ENCODE measurements around the gene ATP10A.

ATP10A gene

DNA sequence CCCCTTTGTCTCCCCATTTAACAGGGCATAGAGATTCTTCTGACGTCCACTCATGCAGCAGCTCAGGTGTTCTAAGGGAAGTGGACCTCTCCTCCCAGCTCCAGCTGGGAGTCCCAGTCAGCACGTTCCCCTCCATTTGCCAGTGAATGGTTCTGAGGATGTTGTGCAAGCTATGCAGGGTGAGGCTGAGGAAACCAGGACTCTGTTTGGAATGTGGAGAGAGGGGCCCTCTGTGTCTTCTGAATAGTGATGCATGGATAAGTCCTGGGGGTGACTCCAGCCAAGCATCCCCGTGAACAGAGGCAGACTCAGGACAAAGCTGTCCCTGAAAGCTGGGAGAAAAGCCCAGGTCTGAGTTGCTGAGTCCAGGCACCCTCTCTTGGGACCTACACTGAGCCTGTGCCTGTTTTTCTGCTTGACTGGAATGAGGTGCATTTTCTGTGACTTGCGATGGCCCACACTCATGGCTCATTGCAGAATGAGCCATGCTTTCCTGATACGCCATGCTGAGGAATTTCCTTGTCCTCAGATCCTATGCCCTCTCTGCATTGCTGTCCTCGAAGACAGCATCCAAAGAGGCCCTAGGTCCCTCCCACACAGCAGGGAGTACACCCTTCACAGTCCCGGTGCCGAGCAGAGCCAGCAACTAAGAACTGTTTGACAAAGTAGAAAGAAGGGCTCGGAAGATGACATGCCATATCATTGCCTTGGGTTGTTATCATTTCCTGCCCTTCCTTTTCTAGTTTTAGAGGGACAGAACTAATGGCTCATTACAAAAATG, 185.2 kb downstream of the ATP10A start:
- FAIRE-seq (no peak), DNase-seq (ENCODE audit: extremely low spot score, insufficient read length, low read depth) (no peak)

DNA sequence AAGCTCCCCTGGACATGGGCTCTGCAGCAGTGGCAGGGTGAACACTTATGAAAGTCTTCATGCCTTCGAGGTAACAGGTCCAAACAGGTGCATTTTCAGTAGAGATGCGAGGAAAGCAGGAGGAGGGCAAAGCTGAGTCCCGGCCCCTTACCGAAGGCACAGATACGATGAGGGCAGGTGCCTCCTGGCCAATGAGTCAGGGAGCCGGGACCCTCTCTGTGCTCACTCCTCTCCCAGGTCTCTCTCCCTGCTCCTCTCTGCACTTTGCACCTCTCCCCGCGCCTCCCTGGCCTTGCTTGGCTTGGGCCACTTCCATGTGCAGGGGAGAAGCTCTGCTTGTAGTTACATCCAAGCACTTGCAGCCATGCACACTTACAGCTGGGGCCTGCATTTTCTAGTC, 187.1 kb downstream of the ATP10A start:
- no peak for FAIRE-seq
- no peak for DNase-seq (ENCODE audit: extremely low spot score, insufficient read length, low read depth)

GRCh38 chr15:25675396-25675795, 187.7 kb downstream of the ATP10A start:
- no peak for FAIRE-seq
- DNase-seq (ENCODE audit: extremely low spot score, insufficient read length, low read depth), result no peak

DNA sequence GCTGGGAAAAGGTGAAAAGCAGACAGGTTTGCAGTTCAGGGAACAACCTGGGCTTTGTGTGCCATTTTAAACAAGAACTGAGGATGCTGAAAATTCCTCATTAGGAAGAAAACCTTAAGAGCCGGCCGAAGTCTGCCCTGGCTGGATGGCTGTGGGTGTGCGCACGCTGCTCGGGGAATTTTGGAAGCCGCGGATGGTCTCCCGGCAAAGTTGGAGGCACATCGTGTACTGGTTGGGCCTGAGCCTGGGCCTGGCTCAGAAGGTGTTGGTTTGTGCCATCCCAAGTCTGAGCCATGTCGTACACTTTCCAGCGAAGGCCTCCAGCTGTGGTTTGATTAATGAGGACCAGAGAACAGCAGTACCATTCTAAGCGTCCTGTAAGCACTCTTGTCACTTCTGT, 188.2 kb downstream of the ATP10A start:
- no peak for DNase-seq (ENCODE audit: extremely low spot score, insufficient read length, low read depth)
- no peak for FAIRE-seq

DNA sequence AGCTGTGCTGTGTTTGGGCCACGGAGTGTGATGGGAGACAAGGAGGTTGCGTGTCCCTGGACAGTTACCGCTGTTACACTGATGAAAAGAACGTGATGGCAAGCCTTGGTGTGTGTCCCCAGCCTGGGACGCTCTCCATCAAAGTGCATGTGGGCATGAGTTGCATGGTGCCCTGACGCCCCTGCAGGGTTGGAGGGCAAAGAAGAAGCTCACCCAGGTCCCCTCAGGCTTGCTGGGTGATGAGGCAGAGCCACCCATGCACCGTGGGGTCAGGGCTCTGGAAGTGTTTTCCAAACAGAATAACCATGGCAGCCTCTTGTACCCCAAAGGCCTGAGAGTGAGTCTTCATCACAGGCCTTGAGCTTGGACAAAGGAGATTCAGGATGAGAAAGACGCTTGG, 189.2 kb downstream of the ATP10A start:
- DNase-seq (ENCODE audit: extremely low spot score, insufficient read length, low read depth) (no peak), FAIRE-seq (no peak)

DNA sequence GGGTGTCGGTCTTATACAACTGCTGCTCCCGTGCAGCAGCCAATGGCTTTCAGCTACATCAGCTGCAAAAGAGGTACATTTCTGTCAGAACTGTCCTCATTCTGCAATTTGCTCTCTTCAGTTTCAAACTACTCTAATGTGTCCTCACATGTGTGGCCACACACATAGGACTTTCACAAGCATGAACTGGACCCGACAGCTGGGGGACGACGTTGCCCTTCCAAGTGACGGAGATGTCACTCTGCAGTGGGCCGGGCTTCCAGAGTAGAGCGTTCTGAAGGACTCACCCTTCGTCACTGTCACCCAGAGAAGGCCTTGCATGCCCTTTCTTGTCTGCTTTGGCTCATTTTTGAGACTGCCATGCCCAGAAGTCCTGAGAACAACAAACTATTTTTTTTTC, 189.8 kb downstream of the ATP10A start:
- FAIRE-seq (no peak), DNase-seq (ENCODE audit: extremely low spot score, insufficient read length, low read depth) (no peak)

DNA sequence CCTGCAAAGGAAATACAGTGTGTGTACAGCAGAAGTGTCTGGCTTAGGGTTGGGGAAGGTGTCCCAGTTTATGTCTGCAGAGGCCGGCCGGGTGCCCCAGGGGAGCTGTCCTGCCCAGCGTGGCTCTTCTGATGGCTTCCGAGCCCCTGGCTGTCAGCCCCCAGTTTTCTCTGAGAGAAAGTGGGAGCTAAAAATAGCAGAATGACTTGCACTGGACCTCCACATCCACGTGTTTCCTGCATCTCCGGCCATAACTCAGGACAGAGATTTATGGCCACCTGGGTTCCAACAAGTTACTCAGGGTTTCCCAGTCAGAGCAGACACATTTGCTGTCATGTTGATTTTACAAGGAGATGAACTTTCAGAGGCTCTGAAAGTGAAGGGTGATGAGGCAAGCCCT, 192.0 kb downstream of the ATP10A start:
- FAIRE-seq (no peak), DNase-seq (ENCODE audit: extremely low spot score, insufficient read length, low read depth) (no peak)

GRCh38 chr15:25670621-25671020, 192.5 kb downstream of the ATP10A start:
- FAIRE-seq, result no peak
- no peak for DNase-seq (ENCODE audit: extremely low spot score, insufficient read length, low read depth)

- no peak for DNase-seq (ENCODE audit: extremely low spot score, insufficient read length, low read depth)
- no peak for FAIRE-seq
Measured at GRCh38 chr15:25670025-25670554, 193.0 kb downstream of the ATP10A start.

- no peak for FAIRE-seq
- DNase-seq (ENCODE audit: extremely low spot score, insufficient read length, low read depth), result no peak
Measured at GRCh38 chr15:25668901-25669300, 194.2 kb downstream of the ATP10A start.

GRCh38 chr15:25668236-25668795, 194.8 kb downstream of the ATP10A start:
- no peak for FAIRE-seq
- no peak for DNase-seq (ENCODE audit: extremely low spot score, insufficient read length, low read depth)

DNA sequence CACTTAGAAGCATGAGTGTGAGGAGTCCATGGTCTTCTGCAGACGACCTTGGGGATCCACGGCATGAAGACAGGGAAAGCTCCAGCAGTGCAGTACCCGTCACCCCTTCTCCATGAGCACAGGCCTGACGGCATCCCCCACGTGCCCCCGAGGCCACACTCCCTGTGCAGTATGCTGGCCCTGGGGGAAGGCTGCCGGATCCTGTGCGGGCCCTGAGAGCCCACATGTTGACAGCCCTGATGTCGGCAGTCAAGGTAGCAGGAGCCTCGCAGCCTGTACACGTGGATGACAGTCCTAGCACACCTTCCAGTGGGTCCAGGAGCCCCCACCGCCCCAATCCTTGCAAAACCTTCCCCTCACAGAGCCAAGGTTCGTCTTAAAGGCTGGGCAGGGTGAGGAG, 195.3 kb downstream of the ATP10A start:
- DNase-seq (ENCODE audit: extremely low spot score, insufficient read length, low read depth) (no peak), FAIRE-seq (no peak)

DNA sequence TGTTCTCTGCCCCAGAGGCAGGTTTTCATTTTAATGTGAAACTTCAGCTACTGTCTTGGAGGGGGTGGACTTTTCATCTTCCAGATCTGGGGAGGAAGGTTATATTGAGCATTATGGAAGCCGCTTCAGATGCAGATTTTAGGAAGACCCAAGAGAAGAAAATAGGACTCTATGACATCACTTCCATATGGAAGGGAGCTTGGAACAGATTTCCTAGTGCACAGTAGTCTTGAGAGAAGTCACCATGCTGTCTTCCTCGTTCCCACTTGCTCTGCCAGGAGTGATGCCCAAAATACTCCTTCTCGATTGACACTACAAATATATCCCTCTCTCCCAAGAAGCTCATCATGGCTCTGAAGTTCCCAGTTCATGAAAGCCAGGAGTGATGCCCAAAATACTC, 197.2 kb downstream of the ATP10A start:
- DNase-seq (ENCODE audit: extremely low spot score, insufficient read length, low read depth) (no peak), FAIRE-seq (no peak)

DNA sequence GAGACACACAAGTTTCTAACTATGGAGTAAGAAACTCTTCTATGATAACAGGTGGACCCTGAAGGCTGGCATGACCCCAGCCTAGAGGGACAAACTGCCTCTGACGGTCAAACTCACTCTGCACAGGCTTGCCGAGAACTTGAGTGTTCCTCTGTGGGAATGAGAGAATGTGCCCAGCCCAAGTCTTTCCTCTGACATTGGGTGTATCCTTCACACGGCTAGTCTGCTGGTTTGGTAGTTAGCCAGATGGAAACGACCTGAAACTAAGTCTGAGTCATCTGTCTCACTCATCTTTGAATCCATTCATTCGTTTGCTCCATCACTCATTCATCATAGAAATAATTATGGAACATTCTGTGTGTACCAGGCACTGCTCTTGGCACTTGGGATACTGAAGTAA, 198.4 kb downstream of the ATP10A start:
- DNase-seq (ENCODE audit: extremely low spot score, insufficient read length, low read depth) (no peak), FAIRE-seq (no peak)

DNA sequence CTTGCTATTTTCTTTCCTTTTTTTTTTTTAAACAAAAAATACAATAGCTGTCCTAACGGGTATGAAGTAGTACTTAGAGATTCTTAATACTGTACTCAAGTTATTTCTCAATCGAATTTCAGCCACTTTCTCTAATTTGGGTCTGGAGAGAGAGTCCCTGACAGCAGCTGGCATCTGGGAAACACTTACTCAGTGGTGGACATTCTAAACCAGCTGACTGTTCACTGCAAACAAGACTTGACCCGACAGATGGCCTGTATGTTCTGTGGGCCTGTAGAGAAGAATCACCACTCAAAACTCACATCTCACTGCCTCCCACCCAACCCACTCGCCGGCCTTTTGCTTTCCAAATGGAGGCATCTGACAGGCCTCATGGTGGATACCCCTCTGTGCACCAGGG, 199.6 kb downstream of the ATP10A start:
- no peak for FAIRE-seq
- DNase-seq (ENCODE audit: extremely low spot score, insufficient read length, low read depth), result no peak

DNA sequence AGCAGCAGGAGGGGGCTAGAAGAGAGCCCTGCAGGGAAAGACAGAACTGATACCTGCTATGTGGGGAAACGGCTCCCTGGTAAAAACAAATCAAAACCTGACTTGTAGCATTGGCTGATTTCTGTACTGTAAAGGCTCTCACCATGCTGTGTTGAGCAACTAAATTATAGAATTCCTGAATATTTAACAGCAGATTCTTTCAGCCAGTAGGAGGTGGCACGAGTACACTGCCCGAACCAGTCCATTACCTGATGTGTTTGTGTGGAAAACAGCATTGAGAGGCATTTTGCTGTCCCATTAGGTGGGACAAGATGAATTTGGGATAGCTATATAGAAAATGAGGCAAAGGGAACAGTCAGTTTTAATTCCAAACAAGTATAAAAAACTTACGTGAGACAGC, 201.2 kb downstream of the ATP10A start:
- no peak for DNase-seq (ENCODE audit: extremely low spot score, insufficient read length, low read depth)
- FAIRE-seq, result no peak

DNA sequence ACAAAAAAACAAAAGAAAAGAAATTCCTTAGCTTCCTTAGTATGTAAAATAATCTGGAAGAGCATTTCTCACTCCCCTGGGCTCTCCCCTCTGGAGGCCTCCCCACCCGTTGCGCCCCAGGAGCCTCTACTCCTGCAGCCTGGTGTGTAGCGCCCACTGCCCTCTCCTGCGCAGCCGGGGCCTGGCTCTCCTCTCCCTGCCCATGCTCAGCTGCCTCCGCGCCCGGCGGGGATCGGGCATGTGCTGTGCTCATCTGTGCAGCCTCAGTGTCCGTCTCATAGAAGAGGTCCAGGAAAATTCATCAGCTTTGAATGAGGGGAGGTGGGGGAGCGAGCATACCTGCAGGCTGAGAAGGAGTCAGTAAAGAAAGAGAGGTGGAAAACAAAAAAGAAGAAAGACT, 203.9 kb downstream of the ATP10A start:
- FAIRE-seq, result no peak
- no peak for DNase-seq (ENCODE audit: extremely low spot score, insufficient read length, low read depth)

- FAIRE-seq, result no peak
- no peak for DNase-seq (ENCODE audit: extremely low spot score, insufficient read length, low read depth)
Measured at GRCh38 chr15:25658560-25658959, 204.6 kb downstream of the ATP10A start.

GRCh38 chr15:25655207-25655948, 207.7 kb downstream of the ATP10A start:
- FAIRE-seq (no peak), DNase-seq (ENCODE audit: extremely low spot score, insufficient read length, low read depth) (no peak)

DNA sequence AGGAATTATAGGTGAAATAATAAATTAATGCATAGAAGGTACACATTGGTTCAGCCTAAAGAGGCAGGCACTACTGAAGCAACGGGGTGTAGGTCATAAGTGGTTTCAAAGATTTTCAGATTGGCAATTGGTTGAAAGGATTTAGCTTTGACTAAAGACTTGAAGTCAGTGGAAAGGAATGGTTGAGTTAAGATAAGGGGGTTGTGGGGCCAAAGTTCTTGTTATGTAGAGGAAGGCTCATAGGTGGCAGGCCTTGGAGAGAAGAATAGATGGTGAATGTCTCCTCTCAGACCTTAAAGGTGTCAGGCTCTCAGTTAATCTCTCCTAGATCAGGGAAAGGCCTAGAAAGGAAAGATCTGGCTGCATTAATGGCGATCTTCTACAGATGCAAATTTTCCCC, 209.8 kb downstream of the ATP10A start:
- DNase-seq (ENCODE audit: extremely low spot score, insufficient read length, low read depth) (no peak), FAIRE-seq (no peak)

DNA sequence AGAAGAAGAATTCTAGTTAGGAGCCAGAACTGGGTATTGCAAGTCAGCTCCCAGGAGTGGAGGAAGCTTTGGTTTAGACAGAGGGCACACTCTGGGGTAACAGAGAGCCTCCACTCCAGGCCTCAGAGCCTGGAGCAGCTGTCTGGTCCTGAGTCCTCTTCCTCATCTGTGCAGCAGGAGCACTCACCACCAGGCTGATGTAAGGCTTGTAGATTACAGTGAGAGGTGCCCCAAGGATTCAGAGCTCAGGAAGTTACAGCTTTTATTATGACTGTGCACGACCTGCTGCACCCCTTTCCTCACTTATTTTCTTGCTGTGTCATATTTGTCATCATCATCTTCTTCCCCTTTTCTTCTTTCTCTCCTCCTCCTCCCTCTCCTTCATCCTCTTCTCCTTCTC, 210.4 kb downstream of the ATP10A start:
- FAIRE-seq (no peak), DNase-seq (ENCODE audit: extremely low spot score, insufficient read length, low read depth) (no peak)

Data from GM18507 (cell line).